ENCODE measurements around the gene ARHGEF12. TPM values are rescaled to one million over a fixed set of nuclear protein-coding genes. Genes with fewer than 3 reads are reported as not detected.

The ARHGEF12 gene
- total and polyA plus RNA-seq, 2 experiments from 2014 or later = 9.0 to 38.9 TPM

DNA sequence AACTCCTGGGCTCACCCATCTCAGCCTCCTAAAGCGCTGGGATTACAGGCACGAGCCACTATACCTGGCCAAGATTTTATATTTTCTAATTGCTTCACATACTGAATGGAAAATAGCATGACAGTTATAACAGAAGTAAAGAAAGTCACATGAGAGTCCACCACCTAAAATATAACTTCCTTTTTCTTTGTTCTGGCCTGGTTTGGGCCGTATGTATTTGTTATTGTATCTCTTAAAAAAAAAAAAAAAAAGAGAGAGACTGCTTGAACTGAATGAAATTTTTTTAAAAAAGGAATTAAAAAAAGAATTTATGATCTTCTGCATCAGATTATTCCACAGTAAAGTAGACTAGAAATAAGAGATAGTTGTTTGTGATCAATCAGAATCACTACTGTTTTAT lies 89.3 kb downstream of the ARHGEF12 start:
- Histone ChIP-seq H3K79me2 (replicated peaks; ENCODE audit: insufficient read depth) (no peaks in the 10 kb centered on the region), H3K36me3 (ENCODE audit: insufficient read depth) (no peaks in the 10 kb centered on the region), H2AFZ (no peak overlapping the region), H3K4me3 (no peak overlapping the region), H3K27me3 (ENCODE audit: insufficient read depth) (no peaks in the 10 kb centered on the region), H3K4me1 (ENCODE audit: insufficient read depth) (no peaks in the 10 kb centered on the region), H3F3A (replicated peaks; ENCODE audit: low read depth) (no peaks in the 10 kb centered on the region), H3K4me2 (no peak overlapping the region), H3K27ac (ENCODE audit: low read depth) (no peak overlapping the region), H3K9me2 (ENCODE audit: insufficient read depth) (no peaks in the 10 kb centered on the region), H4K20me1 (replicated peaks; ENCODE audit: insufficient read depth) (no peaks in the 10 kb centered on the region)
- ATAC-seq = no peak
- no peaks in the 10 kb centered on the region for H3K4me1 Mint-ChIP-seq
- no peaks in the 10 kb centered on the region for H3K9me3 Mint-ChIP-seq
- no peak for DNase-seq (ENCODE audit: low spot score)
- H3K4me3 Mint-ChIP-seq = no peak overlapping the region
- no peaks in the 10 kb centered on the region for H3K36me3 Mint-ChIP-seq (ENCODE audit: low read depth)
- TF ChIP-seq POLR2AphosphoS5 (IDR thresholded peaks at IDR 0.05; ENCODE audit: low read depth) (no peak), CREB1 (CRISPR knock-in tag; IDR thresholded peaks at IDR 0.05; ENCODE audit: low read depth) (no peak), JUNB (IDR thresholded peaks at IDR 0.05; ENCODE audit: unreplicated experiment) (no peak), STAT1 (IDR thresholded peaks at IDR 0.05; ENCODE audit: unreplicated experiment) (no peak), ETS1 (IDR thresholded peaks at IDR 0.05) (no peak), REST (IDR thresholded peaks at IDR 0.05; ENCODE audit: unreplicated experiment) (no peak)
- no peak overlapping the region for H3K27ac Mint-ChIP-seq
- peaks cover 4% of the 10 kb centered on the region for H3K27me3 Mint-ChIP-seq (ENCODE audit: insufficient read depth, low read depth, poor library complexity)

GRCh38 chr11:120430146-120430545 lies 93.9 kb downstream of the ARHGEF12 start:
- Histone ChIP-seq H3K79me2 (replicated peaks; ENCODE audit: insufficient read depth) (no peaks in the 10 kb centered on the region), H3K27me3 (ENCODE audit: insufficient read depth) (no peaks in the 10 kb centered on the region), H3K9me2 (ENCODE audit: insufficient read depth) (no peaks in the 10 kb centered on the region), H4K20me1 (replicated peaks; ENCODE audit: insufficient read depth) (no peaks in the 10 kb centered on the region; the same call in 1 of the 2 replicates), H3F3A (replicated peaks; ENCODE audit: low read depth) (no peaks in the 10 kb centered on the region), H2AFZ (no peak overlapping the region), H3K4me2 (no peak overlapping the region), H3K4me1 (ENCODE audit: insufficient read depth) (no peaks in the 10 kb centered on the region), H3K27ac (ENCODE audit: low read depth) (no peak overlapping the region), H3K36me3 (ENCODE audit: insufficient read depth) (no peaks in the 10 kb centered on the region), H3K4me3 (no peak overlapping the region)
- peaks cover 1% of the 10 kb centered on the region for H3K27me3 Mint-ChIP-seq (ENCODE audit: insufficient read depth, low read depth, poor library complexity)
- H3K9me3 Mint-ChIP-seq = no peaks in the 10 kb centered on the region
- H3K27ac Mint-ChIP-seq = no peak overlapping the region
- no peaks in the 10 kb centered on the region; the same call in 2 of the 3 replicates for H3K36me3 Mint-ChIP-seq (ENCODE audit: low read depth)
- ATAC-seq (no peak), DNase-seq (ENCODE audit: low spot score) (no peak)
- no peaks in the 10 kb centered on the region for H3K4me1 Mint-ChIP-seq
- H3K4me3 Mint-ChIP-seq = no peak overlapping the region
- TF ChIP-seq NANOG (IDR thresholded peaks at IDR 0.05; ENCODE audit: borderline replicate concordance) (no peak), CTCF (conservative IDR thresholded peaks at IDR 0.05; ENCODE audit: low read depth in 2 of 2) (no peak), ZNF114 (CRISPR knock-in tag; IDR thresholded peaks at IDR 0.05) (no peak), ETS1 (IDR thresholded peaks at IDR 0.05) (no peak), EZH2 (IDR thresholded peaks at IDR 0.05; ENCODE audit: low read depth, unreplicated experiment) (no peak)
